ENCODE results near the gene TNFAIP3.

Gene TNFAIP3

GRCh38 chr6:137904822-137905617 is 38.0 kb downstream of the TNFAIP3 start:
- DNase-seq, result no peak

DNA sequence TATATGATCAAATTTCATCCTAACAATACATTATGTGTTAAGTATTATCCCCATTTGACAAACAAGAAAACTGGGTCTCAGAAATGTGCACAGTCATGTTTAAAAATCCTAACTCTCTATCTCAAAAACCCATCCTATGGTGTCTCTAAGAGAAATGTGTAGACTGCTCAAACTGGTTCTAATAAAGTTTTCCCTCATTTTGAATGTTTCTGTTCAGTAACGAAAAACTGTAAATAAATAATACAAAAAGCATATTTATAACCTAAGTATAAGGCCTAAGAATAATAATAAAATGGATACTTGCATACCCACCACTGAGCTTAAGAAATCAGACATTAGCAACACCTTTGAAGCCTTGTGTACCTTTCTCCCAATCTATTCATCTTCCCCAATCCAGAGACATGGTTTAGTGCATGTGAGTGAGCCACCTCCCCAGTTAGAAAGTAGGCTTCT is 39.0 kb downstream of the TNFAIP3 start:
- no peak for DNase-seq

- no peak for DNase-seq
Measured at GRCh38 chr6:137907170-137907569, 40.1 kb downstream of the TNFAIP3 start.

DNA sequence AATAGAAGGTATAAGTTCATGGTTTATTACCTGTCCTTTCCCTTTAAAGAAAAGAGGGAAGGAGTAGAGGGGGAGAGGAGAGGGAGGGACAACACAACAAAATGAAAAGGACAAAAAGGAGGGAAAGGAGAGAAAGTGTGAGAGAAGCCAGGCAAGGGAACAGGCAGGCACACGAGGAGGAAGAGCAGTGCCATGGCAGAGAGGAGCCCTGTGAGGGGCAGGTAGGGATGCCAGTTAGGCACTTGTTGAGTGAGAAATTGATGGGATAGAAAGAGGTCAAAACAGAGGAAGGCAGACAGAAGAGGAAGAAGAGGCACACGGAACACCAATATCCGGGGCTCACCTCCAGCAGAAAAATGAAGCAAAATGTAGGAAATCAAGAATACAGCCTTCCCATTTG is 42.5 kb downstream of the TNFAIP3 start:
- DNase-seq, result no peak

GRCh38 chr6:137910424-137910834 is 43.4 kb downstream of the TNFAIP3 start:
- no peak for DNase-seq

DNA sequence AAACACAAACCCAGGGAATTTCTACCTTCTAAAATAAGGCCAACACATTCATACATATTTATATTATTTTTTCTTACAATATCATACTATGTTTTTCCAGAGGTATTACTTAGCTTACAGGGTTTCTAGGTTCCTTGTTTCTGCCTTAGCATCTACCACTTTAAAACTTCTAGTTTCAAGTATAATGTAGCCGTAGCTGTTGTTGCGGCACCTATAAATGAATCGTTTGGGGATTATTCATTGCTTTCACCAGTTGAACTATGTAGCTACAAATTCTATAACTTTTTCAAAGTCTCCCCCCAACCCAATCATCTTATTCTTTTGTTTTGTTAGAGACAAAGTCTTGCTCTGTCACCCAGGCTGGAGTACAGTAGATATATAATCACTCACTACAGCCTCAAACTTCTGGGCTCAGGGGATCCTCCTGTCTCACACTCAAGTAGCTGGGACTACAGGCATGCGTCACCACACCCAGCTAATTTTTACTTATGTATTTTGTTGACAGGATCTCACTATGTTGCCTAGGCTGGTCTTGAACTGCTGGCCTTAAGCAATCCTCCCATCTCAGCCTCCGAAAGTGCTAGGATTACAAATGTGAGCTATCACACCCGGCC is 43.9 kb downstream of the TNFAIP3 start:
- DNase-seq, result no peak

- DNase-seq, result no peak
Measured at GRCh38 chr6:137911675-137912191, 44.7 kb downstream of the TNFAIP3 start.

- no peak for DNase-seq
Measured at GRCh38 chr6:137912813-137913212, 45.8 kb downstream of the TNFAIP3 start.

- no peak for DNase-seq
Measured at GRCh38 chr6:137913434-137913833, 46.4 kb downstream of the TNFAIP3 start.

- DNase-seq, result no peak
Measured at GRCh38 chr6:137913996-137914529, 47.0 kb downstream of the TNFAIP3 start.

GRCh38 chr6:137914530-137915193 is 47.6 kb downstream of the TNFAIP3 start:
- DNase-seq, result no peak

DNA sequence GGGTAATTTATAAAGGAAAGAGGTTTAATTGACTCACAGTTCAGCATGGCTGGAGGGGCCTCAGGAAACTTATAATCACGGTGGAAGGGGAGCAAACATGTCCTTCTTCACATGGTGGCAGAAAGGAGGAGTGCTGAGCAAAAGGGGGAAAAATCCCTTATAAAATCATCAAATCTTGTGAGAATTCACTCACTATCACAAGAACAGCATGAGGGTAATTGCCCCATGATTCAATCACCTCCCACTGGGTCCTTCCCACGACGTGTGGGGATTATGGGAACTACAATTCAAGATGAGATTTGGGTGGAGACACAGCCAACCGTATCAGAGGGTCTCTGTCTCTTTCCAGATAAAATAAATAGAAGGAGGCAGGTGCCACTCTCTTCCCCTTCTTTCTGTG is 48.7 kb downstream of the TNFAIP3 start:
- DNase-seq, result no peak

GRCh38 chr6:137917551-137918325 is 50.7 kb downstream of the TNFAIP3 start:
- no peak for DNase-seq

DNA sequence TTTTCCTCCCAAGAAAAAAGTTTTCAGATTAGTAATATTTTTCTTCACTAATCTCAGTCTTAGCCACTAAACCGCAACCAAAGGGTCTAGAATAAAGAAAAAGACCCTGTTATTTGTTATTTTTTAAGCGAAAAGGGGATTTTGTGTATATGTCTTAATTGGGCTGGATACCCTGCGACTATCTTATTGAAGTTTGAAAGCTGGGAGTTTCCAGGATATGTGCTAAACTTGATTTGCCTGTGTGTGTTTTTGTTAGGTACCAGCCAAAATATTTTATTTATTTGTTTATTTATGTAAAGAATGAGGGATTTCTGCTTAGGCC is 52.4 kb downstream of the TNFAIP3 start:
- no peak for DNase-seq

- DNase-seq, result no peak
Measured at GRCh38 chr6:137919837-137920730, 53.0 kb downstream of the TNFAIP3 start.

- no peak for DNase-seq
Measured at GRCh38 chr6:137921823-137922222, 54.8 kb downstream of the TNFAIP3 start.

GRCh38 chr6:137923866-137924653 is 57.0 kb downstream of the TNFAIP3 start:
- DNase-seq, result no peak

- DNase-seq, result no peak
Measured at GRCh38 chr6:137925141-137925698, 58.2 kb downstream of the TNFAIP3 start.

- DNase-seq, result no peak
Measured at GRCh38 chr6:137926207-137926731, 59.2 kb downstream of the TNFAIP3 start.

- no peak for DNase-seq
Measured at GRCh38 chr6:137926985-137927384, 59.9 kb downstream of the TNFAIP3 start.

Data from NCI-H748 treated with DMSO at 0.1 percent for 48 hours (cell line).